ENCODE results near the gene FKRP.

Gene FKRP

DNA sequence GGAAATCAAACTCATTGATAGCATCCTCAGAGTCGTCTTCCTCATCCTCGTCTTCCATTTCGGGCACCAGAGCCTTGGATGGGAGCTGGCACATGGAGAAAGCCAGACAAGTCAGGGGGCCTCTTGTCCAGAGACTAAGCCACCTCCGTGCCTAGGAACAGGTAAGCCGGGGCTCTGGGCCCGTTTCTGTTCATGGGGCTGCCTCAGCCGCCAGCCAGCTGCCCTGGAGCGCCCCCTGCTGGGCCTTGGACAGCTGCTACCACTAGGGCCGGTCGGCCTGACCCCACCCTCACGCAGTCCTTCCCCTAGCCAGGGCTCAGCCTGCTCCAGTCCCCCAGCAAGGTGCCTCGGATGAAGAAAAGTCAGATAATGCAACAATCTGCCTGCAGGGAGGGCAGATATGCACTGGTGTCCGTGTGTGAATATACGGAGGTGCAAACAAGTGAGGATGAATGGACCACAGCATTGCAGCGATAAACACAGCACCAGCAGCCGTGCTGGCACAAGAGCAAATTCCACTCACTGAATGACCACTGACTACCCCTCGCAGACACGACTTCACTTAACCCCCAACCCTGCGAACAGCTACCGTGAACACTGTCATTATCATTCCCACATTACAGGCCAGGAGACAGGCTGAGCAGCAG, 17.0 kb upstream of the FKRP start:
- H4K20me1 ChIP-seq (ENCODE audit: control insufficient read depth, insufficient read depth, low read depth, low read length) = peaks cover 10% of the 10 kb centered on the region; the same call in 1 of the 2 replicates
- H3K4me3 ChIP-seq (ENCODE audit: low read length) = no peak overlapping the region
- no peaks in the 10 kb centered on the region for H3F3A ChIP-seq (ENCODE audit: control insufficient read depth, insufficient read depth)
- no peaks in the 10 kb centered on the region for H3K9me3 ChIP-seq (ENCODE audit: control insufficient read depth, insufficient read depth, low read length)
- H3K79me2 ChIP-seq (ENCODE audit: control insufficient read depth, low read length) = peaks cover 36% of the 10 kb centered on the region
- H3K27me3 ChIP-seq (ENCODE audit: control insufficient read depth, low read length) = no peaks in the 10 kb centered on the region
- no peak overlapping the region for H3K4me2 ChIP-seq (ENCODE audit: low read length)
- peaks cover 5% of the 10 kb centered on the region; the same call in 1 of the 2 replicates for H3K4me1 ChIP-seq (ENCODE audit: control insufficient read depth, low read length)
- H3K9me2 ChIP-seq (replicated peaks; ENCODE audit: control insufficient read depth, low read length) = no peaks in the 10 kb centered on the region
- TF ChIP-seq, protein P1, sequence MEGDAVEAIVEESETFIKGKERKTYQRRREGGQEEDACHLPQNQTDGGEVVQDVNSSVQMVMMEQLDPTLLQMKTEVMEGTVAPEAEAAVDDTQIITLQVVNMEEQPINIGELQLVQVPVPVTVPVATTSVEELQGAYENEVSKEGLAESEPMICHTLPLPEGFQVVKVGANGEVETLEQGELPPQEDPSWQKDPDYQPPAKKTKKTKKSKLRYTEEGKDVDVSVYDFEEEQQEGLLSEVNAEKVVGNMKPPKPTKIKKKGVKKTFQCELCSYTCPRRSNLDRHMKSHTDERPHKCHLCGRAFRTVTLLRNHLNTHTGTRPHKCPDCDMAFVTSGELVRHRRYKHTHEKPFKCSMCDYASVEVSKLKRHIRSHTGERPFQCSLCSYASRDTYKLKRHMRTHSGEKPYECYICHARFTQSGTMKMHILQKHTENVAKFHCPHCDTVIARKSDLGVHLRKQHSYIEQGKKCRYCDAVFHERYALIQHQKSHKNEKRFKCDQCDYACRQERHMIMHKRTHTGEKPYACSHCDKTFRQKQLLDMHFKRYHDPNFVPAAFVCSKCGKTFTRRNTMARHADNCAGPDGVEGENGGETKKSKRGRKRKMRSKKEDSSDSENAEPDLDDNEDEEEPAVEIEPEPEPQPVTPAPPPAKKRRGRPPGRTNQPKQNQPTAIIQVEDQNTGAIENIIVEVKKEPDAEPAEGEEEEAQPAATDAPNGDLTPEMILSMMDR (IDR thresholded peaks at IDR 0.05; ENCODE audit: low read depth, low read length, poor library complexity, severe bottlenecking) = peak; percentile 95
- TF ChIP-seq EZH2phosphoT487 (IDR thresholded peaks at IDR 0.05; ENCODE audit: borderline replicate concordance, low read length) = no peak
- H3K27ac ChIP-seq (ENCODE audit: low read depth, low read length) = no peak overlapping the region
- peaks cover 94% of the 10 kb centered on the region for H3K36me3 ChIP-seq (ENCODE audit: control insufficient read depth, low read length)

DNA sequence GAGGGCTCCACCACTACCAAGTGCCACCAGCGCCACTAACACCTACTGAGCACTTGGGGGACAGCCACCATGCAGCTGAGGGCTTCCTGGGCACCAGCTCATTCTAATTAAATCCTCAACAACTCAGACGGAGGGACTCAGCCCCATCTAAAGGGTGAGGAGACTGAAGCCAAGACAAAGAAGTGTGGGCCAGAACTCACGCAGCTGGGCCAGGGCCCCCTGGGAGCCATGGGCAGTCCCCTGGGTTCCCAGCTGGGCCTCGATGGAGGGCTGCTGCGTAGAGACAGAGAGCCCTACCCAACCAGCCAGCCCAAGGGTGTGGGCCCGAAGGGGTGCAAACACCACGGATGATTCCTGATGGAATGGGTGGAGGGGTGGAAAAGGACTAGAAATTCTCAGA, 16.2 kb upstream of the FKRP start:
- H3K4me1 ChIP-seq (ENCODE audit: control insufficient read depth, low read length) = peaks cover 5% of the 10 kb centered on the region; the same call in 1 of the 2 replicates
- H3K4me2 ChIP-seq (ENCODE audit: low read length) = no peak overlapping the region
- no peaks in the 10 kb centered on the region for H3K27me3 ChIP-seq (ENCODE audit: control insufficient read depth, low read length)
- no peak overlapping the region for H3K27ac ChIP-seq (ENCODE audit: low read depth, low read length)
- H3K9me2 ChIP-seq (replicated peaks; ENCODE audit: control insufficient read depth, low read length) = no peaks in the 10 kb centered on the region
- no peaks in the 10 kb centered on the region for H3F3A ChIP-seq (ENCODE audit: control insufficient read depth, insufficient read depth)
- H3K9me3 ChIP-seq (ENCODE audit: control insufficient read depth, insufficient read depth, low read length) = no peaks in the 10 kb centered on the region
- H4K20me1 ChIP-seq (ENCODE audit: control insufficient read depth, insufficient read depth, low read depth, low read length) = peaks cover 10% of the 10 kb centered on the region; the same call in 1 of the 2 replicates
- TF ChIP-seq, protein P1 (IDR thresholded peaks at IDR 0.05; ENCODE audit: low read depth, low read length, poor library complexity, severe bottlenecking) = no peak
- no peak for TF ChIP-seq EZH2phosphoT487 (IDR thresholded peaks at IDR 0.05; ENCODE audit: borderline replicate concordance, low read length)
- H3K36me3 ChIP-seq (ENCODE audit: control insufficient read depth, low read length) = peaks cover 94% of the 10 kb centered on the region
- H3K4me3 ChIP-seq (ENCODE audit: low read length) = no peak overlapping the region
- H3K79me2 ChIP-seq (ENCODE audit: control insufficient read depth, low read length) = peaks cover 42% of the 10 kb centered on the region

DNA sequence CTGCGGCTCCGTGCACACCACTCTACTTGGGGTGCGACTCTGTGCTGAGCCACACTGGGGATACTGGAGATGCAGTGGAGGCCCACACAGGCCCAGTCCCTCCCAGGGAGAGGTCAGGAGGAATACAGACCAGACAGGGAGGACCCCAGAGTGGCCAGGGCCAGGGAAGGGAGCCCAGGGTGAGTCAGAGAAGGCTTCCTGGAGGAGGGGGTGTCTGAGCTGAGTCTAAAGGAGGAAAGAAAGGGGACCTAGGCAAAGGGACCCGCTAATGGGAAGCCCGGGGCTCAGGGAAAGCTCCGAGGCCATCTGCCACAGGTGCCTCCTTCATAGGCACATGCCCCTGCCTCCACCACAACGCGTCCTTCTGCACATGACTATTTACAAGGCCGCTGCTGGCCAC, 15.7 kb upstream of the FKRP start:
- Histone ChIP-seq H3K4me3 (ENCODE audit: low read length) (no peak overlapping the region), H3K79me2 (ENCODE audit: control insufficient read depth, low read length) (peaks cover 42% of the 10 kb centered on the region), H3K4me1 (ENCODE audit: control insufficient read depth, low read length) (peaks cover 5% of the 10 kb centered on the region; the same call in 1 of the 2 replicates), H3K27ac (ENCODE audit: low read depth, low read length) (no peak overlapping the region), H3K4me2 (ENCODE audit: low read length) (no peak overlapping the region), H3F3A (ENCODE audit: control insufficient read depth, insufficient read depth) (no peaks in the 10 kb centered on the region), H3K9me2 (replicated peaks; ENCODE audit: control insufficient read depth, low read length) (no peaks in the 10 kb centered on the region), H3K36me3 (ENCODE audit: control insufficient read depth, low read length) (peaks cover 89% of the 10 kb centered on the region), H3K27me3 (ENCODE audit: control insufficient read depth, low read length) (no peaks in the 10 kb centered on the region), H3K9me3 (ENCODE audit: control insufficient read depth, insufficient read depth, low read length) (no peaks in the 10 kb centered on the region), H4K20me1 (ENCODE audit: control insufficient read depth, insufficient read depth, low read depth, low read length) (peaks cover 10% of the 10 kb centered on the region; the same call in 1 of the 2 replicates)
- TF ChIP-seq EZH2phosphoT487 (IDR thresholded peaks at IDR 0.05; ENCODE audit: borderline replicate concordance, low read length) = no peak
- TF ChIP-seq, protein P1 (IDR thresholded peaks at IDR 0.05; ENCODE audit: low read depth, low read length, poor library complexity, severe bottlenecking) = no peak
